ENCODE measurements around the gene TCF15.

The TCF15 gene

DNA sequence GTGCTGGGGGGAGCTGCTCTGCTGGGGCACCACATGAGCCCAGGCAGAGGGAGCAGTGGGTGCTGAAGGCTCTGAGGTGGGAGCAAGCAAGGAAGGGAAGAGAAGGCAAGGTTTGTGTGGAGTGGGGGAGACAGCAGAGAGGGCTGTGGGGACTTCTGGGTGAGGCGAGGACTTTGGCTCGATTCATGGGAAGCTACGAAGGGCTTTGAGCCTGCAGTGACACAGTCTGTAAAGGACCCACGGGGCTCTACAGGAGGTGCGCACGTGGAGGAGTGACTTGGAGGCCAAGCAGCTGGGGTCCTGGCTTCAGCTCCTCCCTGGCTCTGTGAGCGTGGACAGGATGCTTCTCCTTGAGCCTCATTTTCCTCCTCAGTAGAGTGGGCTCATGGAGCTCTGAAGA is 37.4 kb downstream of the TCF15 start:
- no peak for DNase-seq (ENCODE audit: extremely low read depth, insufficient read length)
- Histone ChIP-seq H3K27me3 (replicated peaks; ENCODE audit: control insufficient read depth, insufficient read depth, low read length) (peaks cover 3% of the 10 kb centered on the region), H3K36me3 (ENCODE audit: control insufficient read depth, insufficient read depth, low read length) (no peaks in the 10 kb centered on the region), H3K4me3 (replicated peaks; ENCODE audit: low read depth, low read length) (no peak overlapping the region)
- no peak for TF ChIP-seq CTCF (IDR thresholded peaks at IDR 0.05; ENCODE audit: insufficient read depth, low read length, poor library complexity, severe bottlenecking)

DNA sequence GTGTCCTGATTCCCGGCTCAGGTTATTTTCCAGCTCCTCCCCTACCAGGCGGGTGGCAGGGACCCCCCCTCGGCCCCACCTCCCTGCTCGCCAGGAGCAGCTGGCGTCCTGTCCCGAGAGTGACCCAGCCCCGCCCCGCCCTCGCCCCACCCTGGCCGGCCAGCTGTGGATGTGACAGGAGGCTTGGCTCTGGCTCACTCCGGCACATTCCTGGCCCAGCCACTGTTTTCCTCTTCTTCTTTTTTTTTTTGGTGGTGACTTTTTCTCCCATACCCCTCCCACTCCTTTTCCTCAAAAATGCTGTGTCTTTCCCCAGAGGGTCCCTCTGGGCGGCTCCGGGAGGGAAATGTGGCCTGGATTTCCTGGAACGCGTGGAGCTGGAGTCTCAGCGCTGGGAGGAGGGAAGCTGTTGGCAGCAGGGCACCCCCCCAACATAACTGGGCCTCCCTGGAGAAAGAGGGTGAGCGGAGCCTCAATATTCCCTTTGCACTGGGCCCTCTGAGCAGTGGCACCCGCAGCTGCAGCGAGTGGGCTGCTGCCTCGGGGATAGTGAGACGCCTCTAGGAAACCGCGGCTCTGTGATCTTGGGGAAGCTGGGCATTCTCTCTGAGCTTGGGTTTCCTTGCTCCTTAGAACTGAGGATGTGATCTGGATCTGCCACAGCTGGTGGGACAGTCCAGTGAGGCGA is 38.2 kb downstream of the TCF15 start:
- DNase-seq (ENCODE audit: extremely low read depth, insufficient read length) = no peak
- no peak for TF ChIP-seq CTCF (IDR thresholded peaks at IDR 0.05; ENCODE audit: insufficient read depth, low read length, poor library complexity, severe bottlenecking)
- no peak overlapping the region for H3K4me3 ChIP-seq (replicated peaks; ENCODE audit: low read depth, low read length)
- peaks cover 3% of the 10 kb centered on the region for H3K27me3 ChIP-seq (replicated peaks; ENCODE audit: control insufficient read depth, insufficient read depth, low read length)
- no peaks in the 10 kb centered on the region for H3K36me3 ChIP-seq (ENCODE audit: control insufficient read depth, insufficient read depth, low read length)

DNA sequence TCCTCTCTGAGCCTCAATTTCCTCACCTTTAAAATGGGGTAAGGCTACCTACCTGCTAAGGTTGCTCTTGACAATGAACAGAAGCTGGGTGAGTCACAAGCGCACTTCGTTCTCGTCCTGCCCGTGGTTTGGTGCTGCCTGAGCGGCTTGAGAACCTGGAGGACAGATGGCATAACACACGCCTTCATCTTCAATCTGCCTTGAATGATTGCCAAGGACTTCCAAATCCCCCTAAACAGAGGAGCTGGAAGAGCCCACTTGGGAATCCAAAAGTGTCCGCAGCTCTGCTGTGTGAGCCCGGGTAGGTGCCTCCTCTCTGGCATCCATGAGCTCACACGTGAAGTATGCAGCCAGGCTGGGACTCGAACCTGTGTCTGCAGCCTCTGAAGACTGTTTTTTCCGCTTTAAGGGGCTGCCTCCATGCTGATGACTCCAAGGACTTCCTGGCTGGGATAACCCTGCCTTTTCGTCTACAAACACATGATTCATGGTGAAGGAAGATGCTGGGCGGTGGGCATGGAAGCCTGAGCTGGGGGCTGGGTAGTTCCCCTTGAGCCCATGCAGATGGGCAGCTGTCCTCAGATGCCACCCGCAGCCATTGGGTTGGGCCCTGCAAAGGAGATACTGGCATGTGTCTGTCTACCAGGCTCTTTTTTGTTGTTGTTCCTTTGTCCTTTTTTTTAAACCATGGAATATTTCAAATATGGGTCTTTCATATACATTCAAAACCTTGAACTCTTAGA is 41.3 kb downstream of the TCF15 start:
- no peak for TF ChIP-seq CTCF (IDR thresholded peaks at IDR 0.05; ENCODE audit: insufficient read depth, low read length, poor library complexity, severe bottlenecking)
- DNase-seq (ENCODE audit: extremely low read depth, insufficient read length) = no peak
- Histone ChIP-seq H3K27me3 (replicated peaks; ENCODE audit: control insufficient read depth, insufficient read depth, low read length) (peaks cover 3% of the 10 kb centered on the region), H3K36me3 (ENCODE audit: control insufficient read depth, insufficient read depth, low read length) (no peaks in the 10 kb centered on the region), H3K4me3 (replicated peaks; ENCODE audit: low read depth, low read length) (no peak overlapping the region)

DNA sequence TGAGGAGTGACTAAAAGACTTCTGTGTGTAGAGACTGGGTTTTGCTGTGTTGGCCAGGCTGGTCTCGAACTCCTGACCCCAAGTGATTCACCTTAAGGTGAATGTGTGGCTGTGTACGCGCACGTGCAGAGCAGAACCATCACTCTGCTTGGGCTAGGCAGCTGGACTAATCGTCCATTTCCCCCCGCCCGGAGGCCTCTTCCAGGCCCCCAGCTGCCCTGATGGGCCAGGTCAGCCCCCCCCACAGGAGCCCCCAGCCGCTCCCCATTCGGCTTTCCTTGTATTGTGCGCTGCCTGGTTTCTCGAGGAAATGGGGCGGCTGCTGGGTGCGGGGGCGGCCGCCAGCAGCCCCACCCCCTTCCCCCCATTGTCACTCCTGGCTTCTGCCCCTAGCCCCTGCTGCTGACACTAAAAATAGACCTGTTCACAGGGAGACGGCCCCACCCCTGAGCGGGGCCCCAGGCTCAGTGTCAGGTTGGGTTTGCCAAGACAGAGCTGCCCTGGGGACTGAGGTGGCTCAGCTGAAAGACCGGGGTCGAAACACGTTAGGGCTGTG is 41.9 kb downstream of the TCF15 start:
- DNase-seq (ENCODE audit: extremely low read depth, insufficient read length) = no peak

GRCh38 chr20:564192-564591 is 45.9 kb downstream of the TCF15 start:
- no peak for TF ChIP-seq CTCF (IDR thresholded peaks at IDR 0.05; ENCODE audit: insufficient read depth, low read length, poor library complexity, severe bottlenecking)
- DNase-seq (ENCODE audit: extremely low read depth, insufficient read length) = no peak
- no peaks in the 10 kb centered on the region for H3K36me3 ChIP-seq (ENCODE audit: control insufficient read depth, insufficient read depth, low read length)
- H3K27me3 ChIP-seq (replicated peaks; ENCODE audit: control insufficient read depth, insufficient read depth, low read length) = peaks cover 3% of the 10 kb centered on the region; the same call in 1 of the 2 replicates
- H3K4me3 ChIP-seq (replicated peaks; ENCODE audit: low read depth, low read length) = no peak overlapping the region

More for the DNA sequence above, 41.9 kb downstream of the TCF15 start:
- Histone ChIP-seq H3K27me3 (replicated peaks; ENCODE audit: control insufficient read depth, insufficient read depth, low read length) (peaks cover 3% of the 10 kb centered on the region), H3K4me3 (replicated peaks; ENCODE audit: low read depth, low read length) (no peak overlapping the region), H3K36me3 (ENCODE audit: control insufficient read depth, insufficient read depth, low read length) (no peaks in the 10 kb centered on the region)
- TF ChIP-seq CTCF (IDR thresholded peaks at IDR 0.05; ENCODE audit: insufficient read depth, low read length, poor library complexity, severe bottlenecking) = no peak

Measured in GM06990 (cell line).